Mesendoderm (in vitro differentiated cells): ENCODE measurements around the gene MROH2A.

Experiments used
- DNase-seq: peaks from one replicate; pipeline ENCODE4 v3.0.0; 2013
- H2AK5ac ChIP-seq: 2 replicates; pipeline ENCODE4 v1.6.1; 2013; ENCODE audit warnings: low read length, inconsistent platforms
- H2BK120ac ChIP-seq: 2 replicates; pipeline ENCODE4 v1.6.1; 2013; ENCODE audit warnings: low read depth, mild to moderate bottlenecking, low read length, moderate library complexity, mixed read lengths
- H2BK15ac ChIP-seq: replicated peaks from 2 replicates; pipeline ENCODE4 v1.6.1; 2013; ENCODE audit warnings: low read depth, mild to moderate bottlenecking, moderate library complexity
- H2BK5ac ChIP-seq: 2 replicates; pipeline ENCODE4 v1.6.1; 2013; ENCODE audit warnings: low read length, inconsistent platforms
- H3K18ac ChIP-seq: 2 replicates; pipeline ENCODE4 v1.6.1; 2013; ENCODE audit warnings: mild to moderate bottlenecking, low read length, mixed read lengths
- H3K23ac ChIP-seq: one replicate; pipeline ENCODE4 v1.6.1; 2013; ENCODE audit warnings: low read length
- H3K27ac ChIP-seq: 2 replicates; pipeline ENCODE4 v1.5.1; 2013; ENCODE audit warnings: low read depth, mild to moderate bottlenecking, inconsistent platforms, low read length, moderate library complexity
- H3K27me3 ChIP-seq: 2 replicates; pipeline ENCODE4 v1.6.1; 2013; ENCODE audit warnings: low read length, control low read depth, mild to moderate bottlenecking, inconsistent platforms; ENCODE audit not compliant: insufficient read depth, poor library complexity
- H3K36me3 ChIP-seq: 2 replicates; pipeline ENCODE4 v1.6.1; 2013; ENCODE audit warnings: low read length, inconsistent platforms; ENCODE audit not compliant: control insufficient read depth, insufficient read depth
- H3K4ac ChIP-seq: one replicate; pipeline ENCODE4 v1.6.1; 2013; ENCODE audit warnings: low read depth, mild to moderate bottlenecking, low read length, moderate library complexity
- H3K4me1 ChIP-seq: 2 replicates; pipeline ENCODE4 v1.6.1; 2013; ENCODE audit warnings: low read depth, low read length, inconsistent platforms; ENCODE audit not compliant: control insufficient read depth
- H3K4me2 ChIP-seq: 2 replicates; pipeline ENCODE4 v1.6.1; 2013; ENCODE audit warnings: low read length
- H3K4me3 ChIP-seq: 2 replicates; pipeline ENCODE4 v1.5.1; 2013; ENCODE audit warnings: mild to moderate bottlenecking, low read length
- H3K56ac ChIP-seq: one replicate; pipeline ENCODE4 v1.6.1; 2013; ENCODE audit warnings: low read length
- H3K79me1 ChIP-seq: 2 replicates; pipeline ENCODE4 v1.6.1; 2013; ENCODE audit warnings: low read length, inconsistent platforms
- H3K79me2 ChIP-seq: 2 replicates; pipeline ENCODE4 v1.6.1; 2013; ENCODE audit warnings: mild to moderate bottlenecking, low read length; ENCODE audit not compliant: control insufficient read depth, insufficient read depth
- H3K9ac ChIP-seq: 2 replicates; pipeline ENCODE4 v1.6.1; 2013; ENCODE audit warnings: low read length, inconsistent platforms
- H4K5ac ChIP-seq: one replicate; pipeline ENCODE4 v1.6.1; 2013; ENCODE audit warnings: low read length
- H4K8ac ChIP-seq: one replicate; pipeline ENCODE4 v1.6.1; 2013; ENCODE audit warnings: low read depth, mild to moderate bottlenecking, control low read depth, low read length, moderate library complexity
- WGBS: extraction: QIAGEN DNeasy Blood & Tissue Kit; methylation state at CpG from one replicate; pipeline ENCODE4 v1.1.7; 2013; ENCODE audit warnings: low lambda C conversion rate, missing lambda C conversion rate; ENCODE audit not compliant: insufficient coverage; ENCODE audit errors: extremely low coverage; 5-methylcytosine and 5-hydroxymethylcytosine counted together

Gene MROH2A

GRCh38 chr2:233849607-233850271 is 71.6 kb downstream of the MROH2A start:
- no peak overlapping the region for H2AK5ac ChIP-seq
- no peak overlapping the region for H2BK120ac ChIP-seq
- no peak for DNase-seq
- no peak overlapping the region for H4K8ac ChIP-seq
- no peak overlapping the region for H3K56ac ChIP-seq
- no peak overlapping the region for H3K9ac ChIP-seq
- peaks cover 4% of the 10 kb centered on the region for H3K4me1 ChIP-seq
- H3K4me3 ChIP-seq: no peak overlapping the region
- H3K23ac ChIP-seq: no peak overlapping the region
- H2BK15ac ChIP-seq: no peak overlapping the region
- no peak overlapping the region for H3K4me2 ChIP-seq
- peaks cover 34% of the 10 kb centered on the region for H3K36me3 ChIP-seq
- no peak overlapping the region for H3K27ac ChIP-seq
- peaks cover 37% of the 10 kb centered on the region for H3K79me2 ChIP-seq
- H2BK5ac ChIP-seq: no peak overlapping the region
- no peak overlapping the region for H3K18ac ChIP-seq
- H4K5ac ChIP-seq: no peak overlapping the region
- H3K79me1 ChIP-seq: peaks cover 34% of the 10 kb centered on the region
- WGBS: no CpG with 5 or more reads among the region's 13 CpGs
- H3K4ac ChIP-seq: no peak overlapping the region
- H3K27me3 ChIP-seq: no peaks in the 10 kb centered on the region

DNA sequence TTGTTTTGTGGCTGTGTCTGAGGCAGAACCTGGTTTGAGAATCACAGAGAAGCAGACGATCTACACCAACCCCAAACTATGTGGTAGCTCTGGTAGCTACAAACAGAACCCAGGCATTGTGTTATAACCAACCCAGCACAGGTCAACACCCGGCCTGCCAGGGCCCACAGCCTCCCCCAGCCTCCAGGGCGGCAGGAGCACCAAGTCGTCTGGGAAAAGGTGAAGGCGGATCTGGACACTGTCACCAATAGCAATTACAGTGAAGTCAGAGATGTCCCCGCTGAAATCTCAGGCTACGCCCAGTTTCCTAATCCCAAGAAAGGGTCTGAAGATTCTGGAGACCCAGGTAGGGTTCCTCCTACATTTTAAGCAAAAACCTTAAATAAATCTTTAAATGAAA is 72.6 kb downstream of the MROH2A start:
- Histone ChIP-seq H3K56ac (no peak overlapping the region), H3K79me1 (peaks cover 34% of the 10 kb centered on the region), H3K9ac (no peak overlapping the region), H2BK120ac (no peak overlapping the region), H4K8ac (no peak overlapping the region), H2BK15ac (no peak overlapping the region), H3K4me1 (peaks cover 4% of the 10 kb centered on the region), H3K36me3 (peaks cover 33% of the 10 kb centered on the region), H3K18ac (no peak overlapping the region), H3K27me3 (no peaks in the 10 kb centered on the region), H2BK5ac (no peak overlapping the region), H3K4me3 (no peak overlapping the region), H3K79me2 (peaks cover 37% of the 10 kb centered on the region), H3K23ac (no peak overlapping the region), H3K27ac (no peak overlapping the region), H3K4me2 (no peak overlapping the region), H2AK5ac (no peak overlapping the region), H3K4ac (no peak overlapping the region), H4K5ac (no peak overlapping the region)
- WGBS: no CpG with 5 or more reads among the region's 7 CpGs
- no peak for DNase-seq

GRCh38 chr2:233851169-233851568 is 73.0 kb downstream of the MROH2A start:
- no peak overlapping the region for H3K23ac ChIP-seq
- no peak overlapping the region for H3K18ac ChIP-seq
- no peak overlapping the region for H2BK5ac ChIP-seq
- H3K56ac ChIP-seq: no peak overlapping the region
- no peak overlapping the region for H2BK15ac ChIP-seq
- H3K4me3 ChIP-seq: no peak overlapping the region
- peaks cover 4% of the 10 kb centered on the region for H3K4me1 ChIP-seq
- no peaks in the 10 kb centered on the region for H3K27me3 ChIP-seq
- no peak for DNase-seq
- no peak overlapping the region for H4K5ac ChIP-seq
- peaks cover 34% of the 10 kb centered on the region for H3K79me1 ChIP-seq
- H3K27ac ChIP-seq: no peak overlapping the region
- no peak overlapping the region for H3K4me2 ChIP-seq
- peaks cover 37% of the 10 kb centered on the region for H3K79me2 ChIP-seq
- WGBS: no CpG with 5 or more reads among the region's 6 CpGs
- no peak overlapping the region for H4K8ac ChIP-seq
- H2BK120ac ChIP-seq: no peak overlapping the region
- H3K9ac ChIP-seq: no peak overlapping the region
- peaks cover 33% of the 10 kb centered on the region for H3K36me3 ChIP-seq
- H3K4ac ChIP-seq: no peak overlapping the region
- H2AK5ac ChIP-seq: no peak overlapping the region

GRCh38 chr2:233852056-233852455 is 73.9 kb downstream of the MROH2A start:
- H3K23ac ChIP-seq: no peak overlapping the region
- H3K56ac ChIP-seq: peak overlapping the region; percentile 37
- H4K5ac ChIP-seq: no peak overlapping the region
- H3K79me2 ChIP-seq: peaks cover 37% of the 10 kb centered on the region
- peaks cover 31% of the 10 kb centered on the region for H3K79me1 ChIP-seq
- H3K4me1 ChIP-seq: peaks cover 4% of the 10 kb centered on the region
- H2BK120ac ChIP-seq: no peak overlapping the region
- WGBS: no CpG with 5 or more reads among the region's 3 CpGs
- no peaks in the 10 kb centered on the region for H3K27me3 ChIP-seq
- H3K27ac ChIP-seq: no peak overlapping the region
- H3K4me3 ChIP-seq: no peak overlapping the region
- peak overlapping the region; percentile 31 for H3K4me2 ChIP-seq
- H3K4ac ChIP-seq: no peak overlapping the region
- no peak overlapping the region for H3K18ac ChIP-seq
- H2AK5ac ChIP-seq: no peak overlapping the region
- DNase-seq: no peak
- H4K8ac ChIP-seq: no peak overlapping the region
- no peak overlapping the region for H2BK15ac ChIP-seq
- peaks cover 31% of the 10 kb centered on the region for H3K36me3 ChIP-seq
- H2BK5ac ChIP-seq: no peak overlapping the region
- H3K9ac ChIP-seq: peak overlapping the region; percentile 53

DNA sequence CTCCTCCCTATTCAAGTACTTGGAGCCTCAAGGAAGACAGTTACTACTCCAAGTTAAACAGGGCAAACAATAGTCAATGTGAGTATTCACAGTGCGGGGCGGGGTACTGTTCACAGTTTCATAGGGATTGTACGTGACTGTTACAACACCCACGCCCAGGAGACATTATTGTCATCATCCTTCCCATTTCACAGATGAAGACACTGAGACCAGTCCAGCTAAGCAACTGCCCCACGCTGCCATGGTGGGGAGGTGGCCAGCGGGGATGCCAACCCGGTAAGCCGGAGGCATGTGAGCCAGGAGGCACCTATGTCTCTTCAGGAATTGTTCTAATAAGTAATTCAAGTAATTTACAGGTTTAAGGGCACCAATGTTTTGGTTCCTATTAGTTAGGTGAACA is 75.2 kb downstream of the MROH2A start:
- no peak overlapping the region for H4K8ac ChIP-seq
- H3K79me1 ChIP-seq: peaks cover 27% of the 10 kb centered on the region
- H3K4ac ChIP-seq: no peak overlapping the region
- H3K9ac ChIP-seq: peak overlapping the region; percentile 99
- WGBS: no CpG with 5 or more reads among the region's 8 CpGs
- peak overlapping the region; percentile 73 for H3K4me2 ChIP-seq
- H3K27ac ChIP-seq: no peak overlapping the region
- no peak overlapping the region for H2AK5ac ChIP-seq
- DNase-seq: no peak
- peaks cover 4% of the 10 kb centered on the region for H3K4me1 ChIP-seq
- peaks cover 37% of the 10 kb centered on the region for H3K79me2 ChIP-seq
- H2BK15ac ChIP-seq: no peak overlapping the region
- no peak overlapping the region for H3K23ac ChIP-seq
- H3K36me3 ChIP-seq: peaks cover 24% of the 10 kb centered on the region
- H2BK120ac ChIP-seq: no peak overlapping the region
- peak overlapping the region; percentile 40 for H3K4me3 ChIP-seq
- H3K18ac ChIP-seq: no peak overlapping the region
- peak overlapping the region; percentile 98 for H3K56ac ChIP-seq
- no peak overlapping the region for H4K5ac ChIP-seq
- no peaks in the 10 kb centered on the region for H3K27me3 ChIP-seq
- no peak overlapping the region for H2BK5ac ChIP-seq

GRCh38 chr2:233853883-233854240 is 75.7 kb downstream of the MROH2A start:
- peaks cover 37% of the 10 kb centered on the region for H3K79me2 ChIP-seq
- WGBS: no CpG with 5 or more reads among the region's 25 CpGs
- peaks cover 20% of the 10 kb centered on the region for H3K36me3 ChIP-seq
- H2BK15ac ChIP-seq: no peak overlapping the region
- peak overlapping the region; percentile 99 for H3K9ac ChIP-seq
- H3K4me1 ChIP-seq: peaks cover 4% of the 10 kb centered on the region
- DNase-seq: no peak
- H3K4me2 ChIP-seq: peak overlapping the region; percentile 73
- H4K8ac ChIP-seq: no peak overlapping the region
- H3K27me3 ChIP-seq: no peaks in the 10 kb centered on the region
- peak overlapping the region; percentile 98 for H3K56ac ChIP-seq
- H3K4me3 ChIP-seq: peak overlapping the region; percentile 40
- H2BK5ac ChIP-seq: peak overlapping the region; percentile 87
- peaks cover 24% of the 10 kb centered on the region for H3K79me1 ChIP-seq
- no peak overlapping the region for H2BK120ac ChIP-seq
- H3K4ac ChIP-seq: peak overlapping the region; percentile 40
- H2AK5ac ChIP-seq: no peak overlapping the region
- H3K23ac ChIP-seq: no peak overlapping the region
- H3K27ac ChIP-seq: no peak overlapping the region
- H4K5ac ChIP-seq: no peak overlapping the region
- H3K18ac ChIP-seq: peak overlapping the region; percentile 53
